GM19324 (cell line): ENCODE results near the gene JMJD4.
"Not testable (repeated sequence)": the region's sequence is repeated elsewhere in the genome, so short reads cannot be mapped to it uniquely, and the experiment has no call there.

Experiments used
- ATAC-seq: cut with Tn5 transposase; IDR thresholded peaks from one replicate; pipeline ENCODE4 v1.9.1; 2021; ENCODE audit warnings: mild to moderate bottlenecking, moderate library complexity; ENCODE audit not compliant: unreplicated experiment, low FRiP score

The JMJD4 gene

GRCh38 chr1:227707846-227708245, 27.3 kb downstream of the JMJD4 start:
- no peak for ATAC-seq

GRCh38 chr1:227701631-227702030, 33.5 kb downstream of the JMJD4 start:
- ATAC-seq: not testable (repeated sequence)

GRCh38 chr1:227697321-227697864, 37.7 kb downstream of the JMJD4 start:
- no peak for ATAC-seq

- no peak for ATAC-seq
These were observed 49.3 kb downstream of the JMJD4 start for GRCh38 chr1:227685807-227686206.
